ENCODE data around the gene SMIM7.
"Not testable (repeated sequence)": the region's sequence is repeated elsewhere in the genome, so short reads cannot be mapped to it uniquely, and the experiment has no call there.

The SMIM7 gene

GRCh38 chr19:16659832-16660708 is at the start of gene SMIM7:
TSS of gene SMIM7 (minus strand) at chr19:16660144. CDS start at chr19:16660110, 34 bp downstream.
- peak; percentile 98 for DNase-seq

DNA sequence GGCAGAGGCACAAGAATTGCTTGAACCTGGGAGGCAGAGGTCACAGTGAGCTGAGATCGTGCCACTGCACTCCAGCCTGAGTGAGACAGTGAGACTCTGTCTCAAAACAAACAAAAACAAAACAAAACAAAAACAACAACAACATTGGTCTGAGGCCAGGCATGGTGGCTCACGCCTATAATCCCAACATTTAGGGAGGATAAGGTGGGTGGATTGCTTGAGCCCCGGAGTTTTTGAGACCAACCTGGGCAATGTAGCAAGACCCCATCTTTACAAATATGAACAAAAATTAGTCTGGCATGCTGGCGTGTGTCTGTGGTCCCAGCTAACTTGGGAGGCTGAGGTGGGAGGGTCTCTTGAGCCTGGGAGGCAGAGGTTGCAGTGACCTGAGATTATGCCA is 43.7 kb upstream of the SMIM7 start:
- DNase-seq: no peak

DNA sequence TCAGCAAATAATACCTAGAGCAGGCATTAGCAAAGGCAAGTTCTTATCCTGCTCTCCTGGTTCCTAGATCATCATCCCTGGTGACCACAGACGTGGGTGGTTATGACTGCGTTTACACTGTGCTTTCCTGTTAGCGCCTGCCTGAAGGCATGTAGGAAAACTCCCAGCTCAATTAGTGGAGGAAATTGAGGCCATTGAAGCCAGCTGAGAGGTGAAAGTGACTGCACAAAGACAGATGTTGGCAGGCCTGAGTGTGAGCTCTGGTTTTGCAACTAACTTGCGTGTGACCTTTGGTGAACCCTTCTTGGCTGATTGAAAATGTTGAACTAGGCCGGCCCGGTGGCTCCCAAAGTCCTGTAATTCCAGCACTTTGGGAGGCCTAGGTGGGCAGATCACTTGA is 42.2 kb upstream of the SMIM7 start:
- no peak for DNase-seq

DNA sequence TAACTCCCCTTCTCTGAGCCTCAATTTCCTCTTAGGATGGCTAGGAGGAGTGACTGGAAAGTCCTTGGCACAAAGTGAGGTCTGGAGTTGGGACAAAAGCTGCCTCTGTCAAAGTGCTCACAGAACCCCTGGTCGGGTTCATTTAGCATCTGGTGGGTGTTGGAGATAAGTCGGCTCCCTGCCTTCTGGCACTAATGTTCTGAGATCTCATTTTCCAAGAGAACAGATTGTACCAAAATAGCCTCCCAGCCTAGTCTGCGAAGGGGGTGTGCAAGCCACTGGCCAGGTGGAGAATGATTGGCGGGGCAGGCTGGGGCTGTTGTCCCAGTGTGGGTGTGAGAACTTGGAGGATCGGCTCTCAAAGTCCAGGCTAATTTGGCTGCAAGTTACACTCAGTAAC is 39.0 kb upstream of the SMIM7 start:
- no peak for DNase-seq

DNA sequence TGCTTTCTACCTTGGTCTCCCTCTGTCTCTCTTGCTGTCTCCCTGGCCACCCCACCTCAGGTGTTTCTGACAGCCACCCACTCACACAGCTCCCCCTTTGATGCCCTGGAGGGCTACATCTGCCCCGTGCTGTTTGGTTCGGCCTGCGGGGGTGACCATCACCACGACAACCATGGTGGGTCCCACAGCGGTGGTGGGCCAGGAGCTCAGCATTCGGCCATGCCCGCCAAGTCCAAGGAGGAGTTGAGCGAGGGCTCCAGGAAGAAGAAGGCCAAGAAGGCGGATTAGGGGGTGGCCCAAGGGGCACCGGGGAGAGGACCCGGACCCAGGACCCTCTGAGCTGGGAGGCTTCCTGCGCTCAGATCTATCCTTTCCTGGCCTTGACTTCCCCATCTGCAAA is 28.1 kb upstream of the SMIM7 start:
- no peak for DNase-seq

- DNase-seq: no peak
Observed at GRCh38 chr19:16684216-16684615, 24.3 kb upstream of the SMIM7 start.

- no peak for DNase-seq
Observed at GRCh38 chr19:16682539-16682938, 22.6 kb upstream of the SMIM7 start.

- DNase-seq: no peak
Observed at GRCh38 chr19:16679811-16680210, 19.9 kb upstream of the SMIM7 start.

DNA sequence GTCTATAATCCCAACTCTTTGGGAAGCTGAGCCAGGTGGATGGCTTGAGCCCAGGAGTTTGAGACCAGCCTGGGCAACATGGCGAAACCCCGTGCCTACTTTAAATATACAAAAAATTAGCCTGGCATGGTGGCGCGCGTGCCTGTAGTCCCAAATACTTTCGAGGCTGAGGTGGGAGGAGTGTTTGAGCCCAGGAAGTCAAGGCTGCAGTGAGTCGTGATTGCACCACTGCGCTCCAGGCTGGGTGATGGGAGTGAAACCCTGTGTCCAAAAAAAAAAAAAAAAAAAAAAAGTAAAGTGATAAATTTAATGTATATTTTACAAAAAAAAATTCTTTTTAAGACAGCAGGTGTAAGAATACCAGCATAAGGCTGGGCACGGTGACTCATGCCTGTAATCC is 18.6 kb upstream of the SMIM7 start:
- no peak for DNase-seq

GRCh38 chr19:16677055-16677454 is 17.1 kb upstream of the SMIM7 start:
- no peak for DNase-seq

GRCh38 chr19:16676101-16676798 is 16.3 kb upstream of the SMIM7 start:
- no peak for DNase-seq

GRCh38 chr19:16673839-16674238 is 13.9 kb upstream of the SMIM7 start:
- DNase-seq: not testable (repeated sequence)

GRCh38 chr19:16673231-16673630 is 13.3 kb upstream of the SMIM7 start:
- no peak for DNase-seq

DNA sequence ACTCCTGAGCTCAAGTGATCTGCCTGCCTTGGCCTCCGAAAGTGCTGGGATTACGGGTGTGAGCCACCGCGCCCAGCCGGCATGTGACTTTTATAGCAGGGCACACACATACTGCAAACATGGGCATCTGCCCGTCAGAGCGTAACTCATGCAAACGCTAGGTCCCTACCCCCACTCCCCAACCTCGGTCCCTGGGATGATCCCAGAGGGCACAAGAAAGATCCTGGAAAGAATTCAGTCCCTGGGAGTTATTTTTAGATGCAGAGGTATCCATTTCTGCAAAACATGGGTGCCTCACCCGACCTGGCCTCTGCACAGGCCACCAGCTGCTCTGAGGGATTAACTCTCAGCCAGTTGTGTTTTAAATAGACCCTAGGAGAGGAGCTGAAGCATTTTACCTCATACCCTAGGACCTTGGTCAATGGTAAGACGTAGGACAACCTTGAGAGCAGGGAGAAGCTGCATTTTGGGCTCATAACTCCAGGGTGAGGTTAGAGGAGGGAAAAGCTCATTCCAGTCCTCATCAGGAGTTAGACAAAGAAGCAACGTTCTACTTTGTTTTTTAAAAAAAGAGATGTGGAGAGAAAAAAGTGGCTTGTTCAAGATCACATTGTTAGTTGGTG is 11.8 kb upstream of the SMIM7 start:
- no peak for DNase-seq

GRCh38 chr19:16670291-16670690 is 10.3 kb upstream of the SMIM7 start:
- no peak for DNase-seq

- DNase-seq: not testable (repeated sequence)
Observed at GRCh38 chr19:16668702-16669101, 8.8 kb upstream of the SMIM7 start.

GRCh38 chr19:16668176-16668575 is 8.2 kb upstream of the SMIM7 start:
- no peak for DNase-seq

DNA sequence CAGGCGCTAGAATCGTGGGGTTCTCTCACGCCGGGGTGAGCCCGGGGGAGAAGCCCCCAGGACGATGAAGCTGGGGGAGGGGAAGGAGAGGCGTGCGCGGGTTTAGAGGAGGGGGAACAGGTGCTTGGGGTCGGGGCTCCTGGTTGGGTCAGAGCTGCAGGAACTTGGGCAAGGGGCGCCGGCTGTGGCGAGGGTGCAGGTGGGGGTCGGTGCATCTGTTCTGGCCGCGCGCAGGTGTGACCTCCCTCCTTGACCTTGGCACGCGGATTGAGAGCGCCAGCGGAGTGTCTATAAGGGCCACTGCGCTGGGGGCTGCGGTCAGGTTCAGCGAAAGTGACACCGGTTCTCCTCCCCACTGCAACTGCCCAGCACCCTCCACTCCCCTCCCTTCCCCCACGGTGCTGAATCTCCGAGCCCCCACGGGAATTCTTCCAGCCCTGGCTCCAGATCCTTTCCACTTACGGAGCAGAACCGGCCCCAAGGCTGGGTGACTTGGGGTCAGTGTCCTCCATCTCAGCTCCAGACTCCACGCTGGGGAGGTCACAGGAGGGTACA is 1.6 kb upstream of the SMIM7 start:
- peak; percentile 28 for DNase-seq

DNA sequence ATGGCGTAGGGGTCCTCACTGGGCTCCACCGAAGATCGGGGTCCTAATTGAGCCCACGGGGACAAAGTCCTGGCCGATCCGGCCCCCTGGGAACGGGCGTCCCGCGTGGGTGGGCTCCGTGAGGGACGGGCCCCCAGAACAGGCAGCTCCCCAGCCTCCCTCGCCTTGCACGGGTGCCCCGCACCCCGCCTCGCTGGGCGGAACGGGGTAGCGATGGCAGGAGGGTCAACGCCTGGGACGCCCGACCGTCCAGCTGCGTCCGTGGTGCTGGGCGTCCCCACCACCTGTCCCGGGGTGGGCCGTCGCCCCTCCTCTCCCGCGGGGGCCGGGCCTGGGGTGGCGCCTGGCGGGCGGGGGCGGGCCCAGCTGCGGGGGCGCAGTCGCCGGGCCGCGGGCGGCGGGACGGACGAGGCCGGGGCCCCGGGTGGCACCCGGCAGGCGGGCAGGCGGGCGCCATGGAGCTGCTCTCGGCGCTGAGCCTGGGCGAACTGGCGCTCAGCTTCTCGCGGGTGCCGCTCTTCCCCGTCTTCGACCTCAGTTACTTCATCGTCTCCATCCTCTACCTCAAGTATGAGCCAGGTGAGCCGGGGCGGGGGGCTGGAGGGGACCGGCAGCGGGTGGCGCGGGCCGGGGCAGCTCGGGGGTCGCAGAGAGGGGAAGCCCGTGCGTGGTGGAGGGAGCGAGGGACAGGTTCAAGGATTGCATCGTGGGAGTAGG is 977 bp upstream of the SMIM7 start, which contains the start of gene TMEM38A:
Gene TMEM38A (plus strand): TSS at position 377 of the 717 bp plus-strand sequence. CDS start 79 bp downstream, at position 456.
- peak; percentile 49 for DNase-seq

DNA sequence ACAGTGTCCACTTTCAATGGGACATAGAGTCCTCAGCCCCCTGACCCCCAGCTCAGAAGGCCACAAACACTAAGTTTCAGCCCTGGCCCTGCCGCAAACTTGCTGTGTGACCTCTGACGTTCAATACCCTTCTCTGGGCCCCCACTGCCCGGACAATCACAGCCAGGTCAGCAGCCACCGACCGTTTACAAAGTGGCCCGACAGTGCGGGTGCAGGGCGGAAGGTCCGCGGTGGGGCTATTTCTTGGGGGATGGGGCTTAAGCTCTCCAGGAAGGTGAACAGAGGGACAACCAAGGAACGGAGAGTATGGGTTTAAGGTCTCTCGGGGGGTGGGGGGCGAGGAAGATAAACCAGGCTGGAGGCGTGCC is 496 bp downstream of the SMIM7 start:
- no peak for DNase-seq

DNA sequence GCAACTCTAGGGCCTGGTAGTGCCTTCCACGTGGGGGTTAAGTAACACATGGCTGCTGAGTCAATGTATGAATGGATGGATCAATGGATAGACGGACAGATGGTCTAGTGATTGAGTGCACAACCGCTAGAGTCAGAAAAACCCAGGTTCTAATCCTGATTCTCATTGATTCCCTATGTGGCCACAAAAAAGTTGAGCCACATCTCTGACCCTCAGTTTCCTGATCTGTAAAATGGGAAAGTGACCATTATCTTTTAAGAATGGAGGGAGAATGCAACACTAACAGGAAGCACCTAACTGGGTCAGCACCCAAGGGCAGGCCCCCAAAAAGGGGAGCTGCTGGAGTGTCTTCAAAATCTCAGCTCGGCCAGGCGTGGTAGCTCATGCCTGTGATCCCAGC is 2.6 kb downstream of the SMIM7 start:
- DNase-seq: no peak

DNA sequence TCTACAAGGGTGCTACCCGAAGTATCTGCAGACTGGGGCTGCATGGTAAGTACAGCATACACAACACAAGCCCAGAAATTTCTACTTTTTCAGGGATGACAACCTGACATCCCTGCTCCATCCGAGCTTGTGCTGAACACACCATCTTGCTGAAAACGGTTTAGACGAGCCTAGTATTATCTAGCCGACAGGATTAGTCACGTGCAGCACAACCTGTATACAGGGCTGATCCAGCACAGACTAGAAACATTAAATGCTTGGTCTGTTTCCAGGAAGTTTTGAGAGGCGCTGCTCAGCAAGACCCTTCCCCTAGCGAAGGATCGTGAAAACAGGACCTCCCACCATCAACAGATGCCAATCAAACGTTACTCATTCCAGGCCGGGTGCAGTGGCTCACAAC is 4.2 kb downstream of the SMIM7 start:
- no peak for DNase-seq

GRCh38 chr19:16654627-16655026 is 5.3 kb downstream of the SMIM7 start:
- no peak for DNase-seq
